GM23338 (cell line): ENCODE results near the gene BLZF1. TPM values are rescaled to one million over a fixed set of nuclear protein-coding genes. Genes with fewer than 3 reads are reported as not detected.

Experiments
- ATAC-seq: fragments of 200-7000 bp; cut with Tn5 transposase; 3 replicates; pipeline ENCODE4 v1.9.1; 2020
- DNase-seq: peaks from one replicate; pipeline ENCODE4 v3.0.0-alpha.2; 2015; ENCODE audit warnings: low spot score
- H2AFZ ChIP-seq: fragments of 200-600 bp; sonication (generic); 2 replicates; pipeline ENCODE4 v1.8.0; 2016; ENCODE audit warnings: antibody characterized with exemption, mild to moderate bottlenecking, moderate library complexity
- H3F3A ChIP-seq: fragments of 200-600 bp; sonication (generic); replicated peaks from 2 replicates; pipeline ENCODE4 v1.8.0; 2017; ENCODE audit warnings: antibody characterized with exemption, mixed run types, low read depth
- H3K27ac ChIP-seq: fragments of 200-600 bp; sonication (generic); 2 replicates; pipeline ENCODE4 v1.6.1; 2016; ENCODE audit warnings: low read depth
- H3K27me3 ChIP-seq: fragments of 200-600 bp; sonication (generic); 2 replicates; pipeline ENCODE4 v1.8.0; 2016; ENCODE audit warnings: mild to moderate bottlenecking, mixed run types, moderate library complexity; ENCODE audit not compliant: insufficient read depth
- H3K36me3 ChIP-seq: fragments of 200-600 bp; sonication (generic); 2 replicates; pipeline ENCODE4 v1.8.0; 2016; ENCODE audit warnings: mild to moderate bottlenecking; ENCODE audit not compliant: insufficient read depth
- H3K4me1 ChIP-seq: fragments of 200-600 bp; sonication (generic); 2 replicates; pipeline ENCODE4 v1.8.0; 2016; ENCODE audit warnings: mild to moderate bottlenecking, moderate library complexity; ENCODE audit not compliant: insufficient read depth
- H3K4me2 ChIP-seq: fragments of 200-600 bp; sonication (generic); 2 replicates; pipeline ENCODE4 v1.7.1; 2017; ENCODE audit warnings: mixed run types
- H3K4me3 ChIP-seq: fragments of 200-600 bp; sonication (generic); 2 replicates; pipeline ENCODE4 v1.6.1; 2016; ENCODE audit warnings: mixed run types
- H3K79me2 ChIP-seq: fragments of 200-600 bp; sonication (generic); replicated peaks from 2 replicates; pipeline ENCODE4 v1.8.0; 2017; ENCODE audit warnings: mild to moderate bottlenecking; ENCODE audit not compliant: insufficient read depth
- H3K9me2 ChIP-seq: fragments of 200-600 bp; sonication (generic); 2 replicates; pipeline ENCODE4 v1.8.0; 2017; ENCODE audit not compliant: insufficient read depth
- H4K20me1 ChIP-seq: fragments of 200-600 bp; sonication (generic); replicated peaks from 2 replicates; pipeline ENCODE4 v1.8.0; 2017; ENCODE audit warnings: mild to moderate bottlenecking; ENCODE audit not compliant: insufficient read depth
- H3K27ac Mint-ChIP-seq: 2 replicates; pipeline ENCODE4 v1.8.0; 2020; ENCODE audit warnings: inconsistent platforms, mild to moderate bottlenecking, moderate library complexity, mixed read lengths
- H3K27me3 Mint-ChIP-seq: 3 replicates; pipeline ENCODE4 v1.8.0; 2022; ENCODE audit warnings: low read depth, mild to moderate bottlenecking, moderate library complexity, mixed read lengths, inconsistent platforms; ENCODE audit not compliant: insufficient read depth, poor library complexity
- H3K36me3 Mint-ChIP-seq: 3 replicates; pipeline ENCODE4 v1.8.0; 2021; ENCODE audit warnings: low read depth, mild to moderate bottlenecking, inconsistent platforms, moderate library complexity, mixed read lengths
- H3K4me1 Mint-ChIP-seq: 3 replicates; pipeline ENCODE4 v1.8.0; 2020; ENCODE audit warnings: mild to moderate bottlenecking, inconsistent platforms, mixed read lengths
- H3K4me3 Mint-ChIP-seq: 3 replicates; pipeline ENCODE4 v1.8.0; 2021; ENCODE audit warnings: moderate library complexity, mild to moderate bottlenecking, inconsistent platforms, mixed read lengths
- H3K9me3 Mint-ChIP-seq: 3 replicates; pipeline ENCODE4 v1.8.0; 2020; ENCODE audit warnings: moderate library complexity, mild to moderate bottlenecking, inconsistent platforms, mixed read lengths
- CTCF ChIP-seq, 2 experiments: fragments of 200-600 bp in 1 of 2; sonication (generic) in 1 of 2; conservative IDR thresholded peaks; 2 replicates each; pipeline versions ENCODE4 v1.5.1 to v1.6.1; 2016 to 2017; ENCODE audit warnings: antibody characterized with exemption in 2 of 2, low read depth in 2 of 2, mild to moderate bottlenecking in 2 of 2, moderate library complexity in 1 of 2
- ETS1 ChIP-seq: IDR thresholded peaks from 2 replicates; pipeline ENCODE4 v1.6.1; 2016; ENCODE audit warnings: antibody characterized with exemption
- EZH2 ChIP-seq: fragments of 200-600 bp; sonication (generic); IDR thresholded peaks from one replicate; pipeline ENCODE4 v1.8.0; 2017; ENCODE audit warnings: antibody characterized with exemption, mild to moderate bottlenecking, low read depth; ENCODE audit not compliant: unreplicated experiment
- ZNF331 ChIP-seq: fragments of 250-450 bp; sonication (Bioruptor Pico); IDR thresholded peaks from 2 replicates; pipeline ENCODE4 v1.5.0; 2020; ENCODE audit warnings: low read depth, mild to moderate bottlenecking, moderate library complexity
- ZNF462 ChIP-seq: fragments of 250-450 bp; sonication (Bioruptor Pico); IDR thresholded peaks from 2 replicates; pipeline ENCODE4 v1.5.0; 2020; ENCODE audit warnings: mild to moderate bottlenecking, moderate library complexity
- polyA plus RNA-seq: library from polyadenylated mRNA; unstranded; fragments of >200 nt; fragmentation: Nextera tagmentation; extraction: Ambion mirVana; gene quantifications from 2 replicates; pipeline ENCODE4 v1.2.1, GENCODE V29; 2016
- total RNA-seq: library from RNA; depleted of rRNA; stranded (reverse); fragments of >200 nt; shearing (Covaris generic); gene quantifications from 2 replicates; pipeline ENCODE4 v1.2.3, GENCODE V29; 2014

BLZF1 gene
- total and polyA plus RNA-seq, 2 experiments from 2014 or later, result 9.5 to 14.5 TPM

GRCh38 chr1:169414952-169415351 is 47.0 kb downstream of the BLZF1 start (continued):
- no peak for TF ChIP-seq ZNF462 (CRISPR knock-in tag)

- H3K4me3 ChIP-seq, result no peak overlapping the region
- no peak for DNase-seq
- H3K27ac ChIP-seq, result no peak overlapping the region
- H4K20me1 ChIP-seq, result 0 out of 2 replicates have a peak, but pooled peaks cover 4% of the 10 kb centered on the region
- Mint-ChIP-seq H3K4me3 (no peak overlapping the region), H3K27me3 (no peaks in the 10 kb centered on the region), H3K36me3 (no peaks in the 10 kb centered on the region), H3K27ac (no peak overlapping the region), H3K9me3 (no peaks in the 10 kb centered on the region), H3K4me1 (peaks cover 2% of the 10 kb centered on the region; the same call in 1 of the 3 replicates)
- H3K79me2 ChIP-seq, result no peaks in the 10 kb centered on the region
- no peaks in the 10 kb centered on the region; the same call in 1 of the 2 replicates for H3K27me3 ChIP-seq
- H3K9me2 ChIP-seq, result no peaks in the 10 kb centered on the region
- ATAC-seq, result no peak
- no peaks in the 10 kb centered on the region for H3K4me1 ChIP-seq
- no peaks in the 10 kb centered on the region for H3K36me3 ChIP-seq
- H3F3A ChIP-seq, result no peaks in the 10 kb centered on the region
- H2AFZ ChIP-seq, result no peak overlapping the region
- no peak overlapping the region for H3K4me2 ChIP-seq
- TF ChIP-seq CTCF (conservative IDR thresholded peaks at IDR 0.05; ENCODE audit: low read depth in 2 of 2), result no peak
- no peak for TF ChIP-seq ZNF462 (CRISPR knock-in tag)
- TF ChIP-seq ETS1, result no peak
- no peak for TF ChIP-seq EZH2
- no peak for TF ChIP-seq ZNF331 (CRISPR knock-in tag)
Observed at GRCh38 chr1:169421309-169421708, 53.3 kb downstream of the BLZF1 start.
